Choroid plexus epithelial cell (primary cell): ENCODE results near the gene MEFV.
A peak's percentile ranks its signal among the peaks of the same experiment; 100 is the strongest.

Source experiments
- DNase-seq: peaks from one replicate; pipeline ENCODE4 v3.0.0-alpha.2; 2010; ENCODE audit warnings: low read depth
- H3K4me3 ChIP-seq: 2 replicates; pipeline ENCODE4 v1.5.1; 2011; ENCODE audit warnings: low read depth, mild to moderate bottlenecking, control low read depth, low read length, moderate library complexity
- CTCF ChIP-seq: conservative IDR thresholded peaks from 2 replicates; pipeline ENCODE4 v1.5.1; 2011; ENCODE audit warnings: low read depth, mild to moderate bottlenecking, control low read depth, inconsistent platforms, low read length, moderate library complexity

Gene MEFV

DNA sequence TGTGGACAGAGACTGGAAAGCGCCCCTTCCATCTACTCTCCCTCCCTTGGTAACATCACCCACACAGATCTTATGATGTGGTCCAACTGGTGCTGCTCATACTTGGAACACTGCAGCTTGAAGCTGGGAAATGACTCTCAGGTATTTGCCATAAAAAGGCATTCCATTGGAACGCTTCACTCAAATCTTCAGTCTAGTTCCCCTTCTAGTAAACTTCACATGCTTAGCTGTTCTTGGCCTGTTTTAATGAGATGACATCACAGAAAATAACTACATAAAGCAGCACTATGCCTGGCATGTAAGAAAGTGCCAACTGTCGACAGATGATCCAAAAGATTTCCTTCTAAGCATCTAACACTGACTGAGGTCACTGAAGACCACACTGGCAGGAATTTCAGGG, 36.2 kb upstream of the MEFV start:
- TF ChIP-seq CTCF: no peak
- peak; percentile 5 for DNase-seq
- H3K4me3 ChIP-seq: no peak overlapping the region

- no peak overlapping the region for H3K4me3 ChIP-seq
- TF ChIP-seq CTCF: no peak
- no peak for DNase-seq
Observed at GRCh38 chr16:3289998-3290673, 33.7 kb upstream of the MEFV start.

GRCh38 chr16:3285131-3285530, 28.7 kb upstream of the MEFV start:
- no peak for TF ChIP-seq CTCF
- no peak for DNase-seq
- H3K4me3 ChIP-seq: peak overlapping the region; percentile 89

GRCh38 chr16:3283543-3284447, 27.4 kb upstream of the MEFV start:
- TF ChIP-seq CTCF: peak; percentile 12
- H3K4me3 ChIP-seq: peak overlapping the region; percentile 89
- peak; percentile 20 for DNase-seq

DNA sequence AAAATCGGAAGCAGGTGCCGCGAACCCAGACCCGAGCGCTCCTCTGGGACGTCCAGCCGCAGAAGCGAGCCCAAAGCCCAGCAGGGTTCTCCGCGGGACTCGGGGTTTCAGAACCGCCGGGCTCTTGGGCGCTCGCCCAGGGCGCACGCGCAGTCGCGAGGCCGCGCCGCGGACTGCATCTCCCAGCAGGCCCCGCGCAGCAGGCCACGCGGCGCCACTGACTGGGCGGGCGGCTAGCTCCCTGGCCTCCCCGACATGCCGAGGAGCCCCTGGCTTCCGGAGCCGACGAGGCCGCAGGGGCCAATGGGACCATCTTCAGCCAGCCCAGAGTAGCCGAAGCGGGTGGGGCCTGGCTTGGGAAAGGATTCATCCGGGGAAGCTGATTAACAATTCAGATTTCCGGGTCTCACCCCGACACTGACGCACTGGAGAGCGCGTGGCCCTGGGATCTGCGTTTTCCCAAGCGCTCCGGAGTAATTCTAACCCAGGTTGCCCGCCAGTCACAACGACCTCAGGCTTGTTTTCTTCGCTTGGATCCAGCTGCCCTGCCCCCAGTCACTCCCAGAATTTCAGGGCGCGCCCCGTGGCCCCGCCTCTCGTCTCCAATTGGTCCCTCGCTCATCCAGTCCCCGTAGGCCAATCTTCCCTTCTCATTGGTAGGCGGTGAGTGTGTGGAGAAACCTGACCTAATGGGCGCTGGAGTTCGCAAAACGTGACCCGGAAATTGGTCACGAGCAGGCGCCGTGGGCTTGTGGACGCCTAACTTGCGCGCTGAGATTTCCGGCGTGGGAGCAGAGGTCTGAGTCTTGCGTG, 26.5 kb upstream of the MEFV start, which contains the start of gene ZNF263:
TSS of gene ZNF263 (plus strand) at position 762 of the 813 bp plus-strand sequence. CDS start 328 bp downstream, outside the sequence.
- peak; percentile 99 for DNase-seq
- H3K4me3 ChIP-seq: peak within 1 kb of the TSS; percentile 89
- TF ChIP-seq CTCF: no peak

- TF ChIP-seq CTCF: no peak
- DNase-seq: no peak
- H3K4me3 ChIP-seq: peak overlapping the region; percentile 89
Observed at GRCh38 chr16:3282103-3282729, 25.8 kb upstream of the MEFV start.
